ENCODE data around the gene OR1J2.

GRCh38 chr9:122518226-122518625, 7.6 kb downstream of the OR1J2 start:
- TF ChIP-seq CTCF (IDR thresholded peaks at IDR 0.05; ENCODE audit: low read length) (no peak), EZH2 (IDR thresholded peaks at IDR 0.05; ENCODE audit: borderline replicate concordance, low read length) (no peak)

Measured in OCI-LY1 (cell line).